Loucy (cell line): ENCODE results near the gene SULT4A1.

Experiments used
- EZH2phosphoT487 ChIP-seq: fragments of 200-600 bp; IDR thresholded peaks from 2 replicates; pipeline ENCODE4 v1.6.1; 2018; ENCODE audit warnings: antibody characterized with exemption, mild to moderate bottlenecking, moderate library complexity, borderline replicate concordance
- TF ChIP-seq, protein P1 (sequence below): fragments of 200-600 bp; sonication (generic); conservative IDR thresholded peaks from 2 replicates; pipeline ENCODE4 v1.5.1; 2014; ENCODE audit warnings: mild to moderate bottlenecking, antibody characterized with exemption, low read length

DNA sequence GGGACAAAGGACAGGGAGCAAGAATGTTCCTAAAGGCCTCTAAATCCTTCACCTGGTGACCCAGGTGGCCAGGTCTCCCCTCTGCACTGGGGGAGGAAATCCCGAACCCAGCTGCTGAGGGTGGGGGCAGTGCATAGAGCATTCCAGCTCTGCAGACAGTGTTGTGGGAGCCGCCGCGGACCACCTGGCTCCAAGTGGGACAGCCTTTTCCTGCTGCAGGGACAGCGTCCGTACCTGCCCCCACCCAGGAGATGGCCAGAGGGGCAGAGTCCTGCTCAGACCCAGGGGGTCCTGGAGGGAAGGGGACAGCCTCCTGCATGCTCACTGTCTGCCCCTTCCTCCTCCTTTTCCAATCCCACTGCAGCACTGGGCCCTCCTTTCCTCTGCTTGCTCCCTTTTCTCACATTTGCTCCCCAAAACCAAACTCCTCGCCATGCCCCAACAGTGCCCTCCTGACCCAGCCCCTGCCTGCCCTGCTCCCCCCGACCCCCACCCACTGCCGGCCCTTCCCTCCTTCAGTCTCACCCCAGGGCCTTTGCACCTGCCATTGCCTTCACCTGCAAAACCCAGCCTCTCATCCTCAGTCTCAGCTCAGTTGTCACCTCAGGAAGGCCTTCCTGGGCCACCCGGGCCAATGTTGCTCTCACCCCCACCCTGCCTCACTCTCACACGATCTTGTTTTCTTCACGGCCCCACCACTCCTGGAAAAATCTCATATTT is 16.7 kb upstream of the SULT4A1 start:
- TF ChIP-seq, protein P1, sequence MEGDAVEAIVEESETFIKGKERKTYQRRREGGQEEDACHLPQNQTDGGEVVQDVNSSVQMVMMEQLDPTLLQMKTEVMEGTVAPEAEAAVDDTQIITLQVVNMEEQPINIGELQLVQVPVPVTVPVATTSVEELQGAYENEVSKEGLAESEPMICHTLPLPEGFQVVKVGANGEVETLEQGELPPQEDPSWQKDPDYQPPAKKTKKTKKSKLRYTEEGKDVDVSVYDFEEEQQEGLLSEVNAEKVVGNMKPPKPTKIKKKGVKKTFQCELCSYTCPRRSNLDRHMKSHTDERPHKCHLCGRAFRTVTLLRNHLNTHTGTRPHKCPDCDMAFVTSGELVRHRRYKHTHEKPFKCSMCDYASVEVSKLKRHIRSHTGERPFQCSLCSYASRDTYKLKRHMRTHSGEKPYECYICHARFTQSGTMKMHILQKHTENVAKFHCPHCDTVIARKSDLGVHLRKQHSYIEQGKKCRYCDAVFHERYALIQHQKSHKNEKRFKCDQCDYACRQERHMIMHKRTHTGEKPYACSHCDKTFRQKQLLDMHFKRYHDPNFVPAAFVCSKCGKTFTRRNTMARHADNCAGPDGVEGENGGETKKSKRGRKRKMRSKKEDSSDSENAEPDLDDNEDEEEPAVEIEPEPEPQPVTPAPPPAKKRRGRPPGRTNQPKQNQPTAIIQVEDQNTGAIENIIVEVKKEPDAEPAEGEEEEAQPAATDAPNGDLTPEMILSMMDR: no peak
- no peak for TF ChIP-seq EZH2phosphoT487
